Keratinocyte (primary cell): ENCODE measurements around the gene RAB4B. TPM values are rescaled to one million over a fixed set of nuclear protein-coding genes. Genes with fewer than 3 reads are reported as not detected.

Experiments used
- DNase-seq: peaks from one replicate; pipeline ENCODE4 v3.0.0-alpha.2; 2011; ENCODE audit warnings: low read depth, missing footprints, low spot score
- FAIRE-seq: peaks from 2 replicates; lab custom pipeline; 2011; peaks lifted over from hg19 to GRCh38; lab: Jason Lieb, UNC
- H2AFZ ChIP-seq: 2 replicates; pipeline ENCODE4 v1.6.0; 2012; ENCODE audit warnings: low read length, control low read depth, inconsistent platforms; ENCODE audit not compliant: control insufficient read depth
- H3K27ac ChIP-seq: 2 replicates; pipeline ENCODE4 v1.5.1; 2011; ENCODE audit warnings: low read length; ENCODE audit not compliant: control insufficient read depth, insufficient read depth
- H3K27me3 ChIP-seq: 3 replicates; pipeline ENCODE4 v1.6.0; 2011; ENCODE audit warnings: low read length; ENCODE audit not compliant: control insufficient read depth, insufficient read depth; ENCODE audit errors: extremely low read depth
- H3K36me3 ChIP-seq, 2 experiments: 2 replicates in 1 of 2; 3 replicates in 1 of 2; pipeline ENCODE4 v1.5.1; 2011; ENCODE audit warnings: low read length in 2 of 2, mild to moderate bottlenecking in 1 of 2; ENCODE audit not compliant: control insufficient read depth in 2 of 2, insufficient read depth in 2 of 2; ENCODE audit errors: extremely low read depth in 1 of 2
- H3K4me1 ChIP-seq: 3 replicates; pipeline ENCODE4 v1.5.1; 2011; ENCODE audit warnings: low read length; ENCODE audit not compliant: control insufficient read depth, insufficient read depth; ENCODE audit errors: extremely low read depth
- H3K4me2 ChIP-seq: 3 replicates; pipeline ENCODE4 v1.6.0; 2011; ENCODE audit warnings: low read depth, low read length; ENCODE audit not compliant: control insufficient read depth, insufficient read depth; ENCODE audit errors: extremely low read depth
- H3K4me3 ChIP-seq, 3 experiments: fragments of 200-600 bp in 1 of 3; sonication (generic) in 1 of 3; 2 replicates in 2 of 3; 3 replicates in 1 of 3; pipeline ENCODE4 v1.5.1; 2011 to 2016; ENCODE audit warnings: low read length in 3 of 3, mild to moderate bottlenecking in 3 of 3, control low read depth in 2 of 3, inconsistent platforms in 1 of 3, low read depth in 1 of 3, mixed read lengths in 1 of 3, mixed run types in 1 of 3, moderate library complexity in 1 of 3; ENCODE audit not compliant: control insufficient read depth in 2 of 3, insufficient read depth in 2 of 3; ENCODE audit errors: extremely low read depth in 1 of 3
- H3K79me2 ChIP-seq: 2 replicates; pipeline ENCODE4 v1.6.0; 2012; ENCODE audit warnings: low read length; ENCODE audit not compliant: control insufficient read depth, insufficient read depth
- H3K9ac ChIP-seq: 3 replicates; pipeline ENCODE4 v1.6.0; 2011; ENCODE audit warnings: low read length; ENCODE audit not compliant: control insufficient read depth, insufficient read depth; ENCODE audit errors: extremely low read depth
- H3K9me1 ChIP-seq: 3 replicates; pipeline ENCODE4 v1.6.0; 2011; ENCODE audit warnings: low read length; ENCODE audit not compliant: control insufficient read depth, insufficient read depth; ENCODE audit errors: extremely low read depth
- H3K9me3 ChIP-seq: 2 replicates; pipeline ENCODE4 v1.5.1; 2012; ENCODE audit warnings: low read depth, low read length; ENCODE audit not compliant: control insufficient read depth
- H4K20me1 ChIP-seq: 3 replicates; pipeline ENCODE4 v1.6.0; 2011; ENCODE audit warnings: low read length; ENCODE audit not compliant: control insufficient read depth, insufficient read depth; ENCODE audit errors: extremely low read depth
- CTCF ChIP-seq, 3 experiments: IDR thresholded peaks in 1 of 3; conservative IDR thresholded peaks in 1 of 3; optimal IDR thresholded peaks in 1 of 3; 2 replicates in 2 of 3; 3 replicates in 1 of 3; pipeline versions ENCODE3 to v1.5.1; 2011; ENCODE audit warnings: low read length in 3 of 3, mild to moderate bottlenecking in 3 of 3, moderate library complexity in 2 of 3, control low read depth in 1 of 3, inconsistent platforms in 1 of 3; ENCODE audit not compliant: insufficient read depth in 2 of 3; ENCODE audit errors: extremely low read depth in 1 of 3
- EZH2 ChIP-seq: IDR thresholded peaks from one replicate; pipeline ENCODE4 v1.6.1; 2012; ENCODE audit warnings: inconsistent platforms, mild to moderate bottlenecking, low read length, moderate library complexity
- dilution Hi-C: fragments of 300-500 bp; cut with MboI; formaldehyde crosslinking; loops from one replicate; pipeline ENCODE4 v1.7.0; 2020; ENCODE audit warnings: low sequenced_read_pairs; ENCODE audit not compliant: extremely low pct_ligation_motif_present
- polyA plus RNA-seq, 5 experiments: library from polyadenylated mRNA; depleted of rRNA in 3 of 5; stranded (reverse) in 3 of 5; stranded (forward) in 1 of 5; unstranded in 1 of 5; fragments of >200 nt; gene quantifications; 1 replicate in 1 of 5; 2 replicates in 3 of 5; 3 replicates in 1 of 5; pipeline versions ENCODE4 v1.2.1 to v1.2.3, GENCODE V29; 2011 to 2012; ENCODE audit warnings: missing spikeins in 2 of 5, low read depth in 1 of 5, low replicate concordance in 1 of 5

Gene RAB4B
- polyA plus RNA-seq, 1 donor (not counting 4 experiments of a cell fraction or from before 2014, with no cell fraction given) = 15.0 TPM

- H3K4me3 ChIP-seq = peak overlapping the region; percentile 70 to 96 (median 81)
- H3K27ac ChIP-seq = peak overlapping the region; percentile 98
- H3K27me3 ChIP-seq = no peaks in the 10 kb centered on the region
- peak overlapping the region; percentile 93 for H3K9ac ChIP-seq
- H3K4me1 ChIP-seq = peaks cover 26% of the 10 kb centered on the region
- FAIRE-seq (peak; percentile 73), DNase-seq (peak; percentile 46)
- H3K79me2 ChIP-seq = no peaks in the 10 kb centered on the region
- no peaks in the 10 kb centered on the region for H3K9me3 ChIP-seq
- TF ChIP-seq EZH2 (no peak), CTCF (optimal IDR thresholded peaks at IDR 0.05 in 1 of 3, IDR thresholded peaks at IDR 0.05 in 1 of 3, conservative IDR thresholded peaks at IDR 0.05 in 1 of 3; ENCODE audit: extremely low read depth in 1 of 3, insufficient read depth in 2 of 3, low read length in 3 of 3) (no peak)
- H3K36me3 ChIP-seq = no peaks in the 10 kb centered on the region
- no peaks in the 10 kb centered on the region for H4K20me1 ChIP-seq
- H3K9me1 ChIP-seq = no peaks in the 10 kb centered on the region
- peak overlapping the region; percentile 90 for H2AFZ ChIP-seq
- peak overlapping the region; percentile 100 for H3K4me2 ChIP-seq
- dilution Hi-C loops = no loop called here
Observed at GRCh38 chr19:40776932-40777644, 959 bp upstream of the RAB4B start.

DNA sequence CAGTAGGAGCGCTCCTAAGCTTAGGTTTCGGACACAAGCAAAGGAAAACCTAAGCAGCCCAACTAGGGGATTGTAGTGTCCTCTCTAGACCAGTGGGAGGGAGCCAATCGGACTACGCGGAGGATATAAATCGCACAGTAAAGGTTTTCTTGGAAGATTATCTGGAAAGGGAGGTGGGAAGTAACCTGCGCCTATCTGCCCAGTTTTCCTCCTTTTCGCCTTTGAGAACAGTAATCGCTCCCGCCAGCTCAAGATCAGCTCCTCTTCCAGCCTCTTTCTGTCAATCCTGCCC is 456 bp upstream of the RAB4B start:
- FAIRE-seq (no peak), DNase-seq (no peak)
- Histone ChIP-seq H3K9me3 (no peaks in the 10 kb centered on the region), H4K20me1 (no peaks in the 10 kb centered on the region), H3K36me3 (no peaks in the 10 kb centered on the region), H3K4me3 (peak overlapping the region; percentile 70 to 96 (median 81)), H3K4me2 (peak overlapping the region; percentile 100), H3K4me1 (peaks cover 26% of the 10 kb centered on the region), H3K9me1 (no peaks in the 10 kb centered on the region), H3K9ac (peak overlapping the region; percentile 93), H3K27ac (peak overlapping the region; percentile 98), H2AFZ (peak overlapping the region; percentile 90), H3K79me2 (no peaks in the 10 kb centered on the region), H3K27me3 (no peaks in the 10 kb centered on the region)
- dilution Hi-C loops = no loop called here
- TF ChIP-seq EZH2 (no peak), CTCF (optimal IDR thresholded peaks at IDR 0.05 in 1 of 3, IDR thresholded peaks at IDR 0.05 in 1 of 3, conservative IDR thresholded peaks at IDR 0.05 in 1 of 3; ENCODE audit: extremely low read depth in 1 of 3, insufficient read depth in 2 of 3, low read length in 3 of 3) (no peak)
